ENCODE measurements around the gene VPS18.

The VPS18 gene

DNA sequence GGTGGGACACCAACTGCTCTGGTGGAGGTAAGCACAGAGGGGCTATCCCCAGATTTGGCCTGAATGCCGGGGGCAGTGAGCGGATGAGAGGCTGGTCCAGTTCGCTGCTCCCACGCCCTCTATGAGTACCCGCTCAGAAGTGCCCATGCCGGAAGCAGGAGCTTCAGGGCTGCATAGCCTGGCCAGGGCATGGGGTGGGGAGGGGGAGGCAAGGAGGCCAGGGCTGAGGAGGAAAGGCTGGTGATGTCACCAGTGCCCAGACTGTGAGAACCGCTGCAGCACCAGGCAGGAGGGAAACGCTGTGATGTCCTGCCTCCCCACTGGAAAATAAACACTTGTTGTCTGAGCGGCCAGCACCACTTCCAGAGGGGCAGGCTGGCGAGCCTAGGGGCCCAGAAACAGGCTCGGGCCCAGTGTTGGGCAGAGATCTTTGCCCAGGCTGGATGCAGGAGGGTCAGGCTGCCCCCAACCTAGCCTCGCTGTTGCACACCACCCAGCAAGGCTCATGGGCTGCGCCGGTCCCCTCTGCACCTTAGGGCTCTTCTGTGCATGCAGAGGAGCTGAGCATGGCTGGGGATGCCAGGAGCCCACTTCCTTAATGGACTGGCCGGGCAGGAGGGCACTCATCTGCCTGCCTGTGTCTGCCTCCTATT lies 24.0 kb downstream of the VPS18 start:
- Histone ChIP-seq H3K9me2 (replicated peaks; ENCODE audit: insufficient read depth, low read length) (no peaks in the 10 kb centered on the region), H3K4me2 (ENCODE audit: low read depth, low read length, poor library complexity, severe bottlenecking) (no peak overlapping the region), H2AFZ (ENCODE audit: low read depth, low read length, severe bottlenecking) (no peak overlapping the region), H3K27ac (ENCODE audit: low read depth, low read length) (no peak overlapping the region), H3K36me3 (ENCODE audit: low read length) (no peaks in the 10 kb centered on the region), H3K27me3 (ENCODE audit: low read length) (no peaks in the 10 kb centered on the region), H3K9me3 (ENCODE audit: insufficient read depth, low read length) (no peaks in the 10 kb centered on the region), H3K4me3 (ENCODE audit: insufficient read depth, low read length, poor library complexity, severe bottlenecking) (no peak overlapping the region), H3K9ac (ENCODE audit: low read length) (no peak overlapping the region), H3K79me2 (ENCODE audit: insufficient read depth, low read length) (no peaks in the 10 kb centered on the region), H3F3A (ENCODE audit: insufficient read depth) (no peaks in the 10 kb centered on the region), H4K20me1 (ENCODE audit: low read depth, low read length) (no peaks in the 10 kb centered on the region)
- TF ChIP-seq EZH2phosphoT487 (conservative IDR thresholded peaks at IDR 0.05; ENCODE audit: low read length) (no peak), CTCF (IDR thresholded peaks at IDR 0.05; ENCODE audit: insufficient read depth, low read length, poor library complexity, severe bottlenecking) (no peak)

GRCh38 chr15:40918799-40919392 lies 24.6 kb downstream of the VPS18 start:
- Histone ChIP-seq H3K9me2 (replicated peaks; ENCODE audit: insufficient read depth, low read length) (no peaks in the 10 kb centered on the region), H3K4me2 (ENCODE audit: low read depth, low read length, poor library complexity, severe bottlenecking) (no peak overlapping the region), H3K9ac (ENCODE audit: low read length) (no peak overlapping the region), H3K9me3 (ENCODE audit: insufficient read depth, low read length) (no peaks in the 10 kb centered on the region), H3K4me3 (ENCODE audit: insufficient read depth, low read length, poor library complexity, severe bottlenecking) (no peak overlapping the region), H3F3A (ENCODE audit: insufficient read depth) (no peaks in the 10 kb centered on the region), H3K27me3 (ENCODE audit: low read length) (no peaks in the 10 kb centered on the region), H3K79me2 (ENCODE audit: insufficient read depth, low read length) (no peaks in the 10 kb centered on the region), H3K27ac (ENCODE audit: low read depth, low read length) (no peak overlapping the region), H3K36me3 (ENCODE audit: low read length) (no peaks in the 10 kb centered on the region), H2AFZ (ENCODE audit: low read depth, low read length, severe bottlenecking) (no peak overlapping the region), H4K20me1 (ENCODE audit: low read depth, low read length) (no peaks in the 10 kb centered on the region)
- no peak for TF ChIP-seq CTCF (IDR thresholded peaks at IDR 0.05; ENCODE audit: insufficient read depth, low read length, poor library complexity, severe bottlenecking)
- no peak for TF ChIP-seq EZH2phosphoT487 (conservative IDR thresholded peaks at IDR 0.05; ENCODE audit: low read length)

DNA sequence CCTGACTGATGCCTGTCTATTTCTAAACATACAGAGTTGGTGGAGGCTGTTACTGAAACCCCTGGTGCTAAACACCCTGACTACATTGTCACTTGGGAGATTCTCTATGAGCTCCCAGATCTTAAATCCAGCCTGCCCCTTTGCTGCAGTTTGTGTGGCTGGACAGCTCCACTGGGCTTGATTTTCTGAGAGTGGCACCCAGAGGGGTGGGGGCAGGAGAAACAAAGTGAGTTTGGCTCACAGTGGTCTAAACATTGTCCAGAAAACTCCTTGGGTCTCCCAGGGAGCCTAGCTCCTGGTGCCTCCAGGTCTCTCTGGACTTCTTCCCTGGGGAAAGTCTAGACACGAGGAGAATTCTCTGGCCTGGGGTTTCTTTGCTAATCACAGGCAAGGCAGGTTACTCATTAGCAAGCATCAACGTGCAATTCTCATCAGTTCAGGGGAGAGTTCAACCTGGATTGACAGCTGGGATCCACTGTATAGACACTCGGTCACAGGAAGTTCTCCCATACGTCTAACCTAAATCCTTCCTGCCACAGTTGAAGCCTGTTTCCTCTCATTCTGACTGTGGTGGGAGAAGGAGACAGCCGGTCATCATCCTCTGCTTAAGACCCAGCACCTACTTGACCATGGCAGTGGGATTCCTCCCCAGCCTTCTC lies 27.8 kb downstream of the VPS18 start:
- Histone ChIP-seq H3K27me3 (ENCODE audit: low read length) (no peaks in the 10 kb centered on the region), H3K9ac (ENCODE audit: low read length) (no peak overlapping the region)

More for the DNA sequence above, 27.8 kb downstream of the VPS18 start:
- no peaks in the 10 kb centered on the region for H3K36me3 ChIP-seq (ENCODE audit: low read length)
- no peak overlapping the region for H3K4me3 ChIP-seq (ENCODE audit: insufficient read depth, low read length, poor library complexity, severe bottlenecking)
- no peak overlapping the region for H3K27ac ChIP-seq (ENCODE audit: low read depth, low read length)
- TF ChIP-seq CTCF (IDR thresholded peaks at IDR 0.05; ENCODE audit: insufficient read depth, low read length, poor library complexity, severe bottlenecking) = no peak
- TF ChIP-seq EZH2phosphoT487 (conservative IDR thresholded peaks at IDR 0.05; ENCODE audit: low read length) = no peak
- H4K20me1 ChIP-seq (ENCODE audit: low read depth, low read length) = no peaks in the 10 kb centered on the region
- H3K4me2 ChIP-seq (ENCODE audit: low read depth, low read length, poor library complexity, severe bottlenecking) = no peak overlapping the region
- no peaks in the 10 kb centered on the region for H3F3A ChIP-seq (ENCODE audit: insufficient read depth)
- no peak overlapping the region for H2AFZ ChIP-seq (ENCODE audit: low read depth, low read length, severe bottlenecking)
- no peaks in the 10 kb centered on the region for H3K79me2 ChIP-seq (ENCODE audit: insufficient read depth, low read length)
- no peaks in the 10 kb centered on the region for H3K9me3 ChIP-seq (ENCODE audit: insufficient read depth, low read length)
- H3K9me2 ChIP-seq (replicated peaks; ENCODE audit: insufficient read depth, low read length) = no peaks in the 10 kb centered on the region
